Measurements from ENCODE around the gene GP1BB. TPM values are rescaled to one million over a fixed set of nuclear protein-coding genes. Genes with fewer than 3 reads are reported as not detected.

Gene GP1BB
- total RNA-seq, 1 experiment from 2014 or later, result 4.3 TPM

DNA sequence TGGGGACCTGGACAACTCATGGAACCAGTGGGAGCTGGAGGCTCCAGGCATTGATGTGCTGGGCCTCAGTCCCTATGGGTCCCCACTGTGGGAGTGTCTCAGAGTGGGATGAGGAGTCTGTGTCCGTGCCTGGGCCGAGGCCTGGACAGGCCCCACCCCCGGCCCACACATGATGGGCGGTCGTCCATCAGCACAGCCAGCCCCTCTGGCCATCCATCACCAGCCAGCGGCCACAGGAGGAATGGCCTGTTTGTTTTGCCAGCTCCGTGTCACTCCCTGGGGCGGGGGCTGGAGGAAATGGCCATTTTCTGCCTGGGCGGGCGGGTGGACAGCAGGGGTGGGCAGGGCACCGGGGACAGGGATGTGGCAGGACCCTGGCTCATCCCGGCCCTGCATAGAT is 24.2 kb downstream of the GP1BB start:
- Mint-ChIP-seq H3K27me3 (ENCODE audit: low read depth) (peaks cover 9% of the 10 kb centered on the region), H3K9me3 (no peaks in the 10 kb centered on the region), H3K27ac (no peak overlapping the region), H3K4me1 (0 out of 2 replicates have a peak, but pooled peaks cover 2% of the 10 kb centered on the region), H3K4me3 (no peak overlapping the region), H3K36me3 (no peaks in the 10 kb centered on the region)
- ATAC-seq (no peak), DNase-seq (ENCODE audit: low spot score) (no peak)
- POLR2A ChIA-PET, result no interaction called here
- TF ChIP-seq ZNF232 (CRISPR knock-in tag; IDR thresholded peaks at IDR 0.05) (no peak), EMX1 (CRISPR knock-in tag; IDR thresholded peaks at IDR 0.05) (no peak), GABPB1 (CRISPR knock-in tag; IDR thresholded peaks at IDR 0.05) (no peak), CREM (CRISPR knock-in tag; IDR thresholded peaks at IDR 0.05) (no peak), SP1 (CRISPR knock-in tag; conservative IDR thresholded peaks at IDR 0.05) (no peak), NFATC4 (CRISPR knock-in tag; IDR thresholded peaks at IDR 0.05) (no peak), ZNF423 (CRISPR knock-in tag; IDR thresholded peaks at IDR 0.05) (no peak), CREB1 (CRISPR knock-in tag; IDR thresholded peaks at IDR 0.05) (no peak)
- TF ChIP-seq, protein P1, sequence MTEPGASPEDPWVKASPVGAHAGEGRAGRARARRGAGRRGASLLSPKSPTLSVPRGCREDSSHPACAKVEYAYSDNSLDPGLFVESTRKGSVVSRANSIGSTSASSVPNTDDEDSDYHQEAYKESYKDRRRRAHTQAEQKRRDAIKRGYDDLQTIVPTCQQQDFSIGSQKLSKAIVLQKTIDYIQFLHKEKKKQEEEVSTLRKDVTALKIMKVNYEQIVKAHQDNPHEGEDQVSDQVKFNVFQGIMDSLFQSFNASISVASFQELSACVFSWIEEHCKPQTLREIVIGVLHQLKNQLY (CRISPR knock-in tag; IDR thresholded peaks at IDR 0.05), result no peak
- TF ChIP-seq, protein P2, sequence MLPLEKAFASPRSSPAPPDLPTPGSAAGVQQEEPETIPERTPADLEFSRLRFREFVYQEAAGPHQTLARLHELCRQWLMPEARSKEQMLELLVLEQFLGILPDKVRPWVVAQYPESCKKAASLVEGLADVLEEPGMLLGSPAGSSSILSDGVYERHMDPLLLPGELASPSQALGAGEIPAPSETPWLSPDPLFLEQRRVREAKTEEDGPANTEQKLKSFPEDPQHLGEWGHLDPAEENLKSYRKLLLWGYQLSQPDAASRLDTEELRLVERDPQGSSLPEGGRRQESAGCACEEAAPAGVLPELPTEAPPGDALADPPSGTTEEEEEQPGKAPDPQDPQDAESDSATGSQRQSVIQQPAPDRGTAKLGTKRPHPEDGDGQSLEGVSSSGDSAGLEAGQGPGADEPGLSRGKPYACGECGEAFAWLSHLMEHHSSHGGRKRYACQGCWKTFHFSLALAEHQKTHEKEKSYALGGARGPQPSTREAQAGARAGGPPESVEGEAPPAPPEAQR (CRISPR knock-in tag; IDR thresholded peaks at IDR 0.05), result no peak
- TF ChIP-seq, protein P3, sequence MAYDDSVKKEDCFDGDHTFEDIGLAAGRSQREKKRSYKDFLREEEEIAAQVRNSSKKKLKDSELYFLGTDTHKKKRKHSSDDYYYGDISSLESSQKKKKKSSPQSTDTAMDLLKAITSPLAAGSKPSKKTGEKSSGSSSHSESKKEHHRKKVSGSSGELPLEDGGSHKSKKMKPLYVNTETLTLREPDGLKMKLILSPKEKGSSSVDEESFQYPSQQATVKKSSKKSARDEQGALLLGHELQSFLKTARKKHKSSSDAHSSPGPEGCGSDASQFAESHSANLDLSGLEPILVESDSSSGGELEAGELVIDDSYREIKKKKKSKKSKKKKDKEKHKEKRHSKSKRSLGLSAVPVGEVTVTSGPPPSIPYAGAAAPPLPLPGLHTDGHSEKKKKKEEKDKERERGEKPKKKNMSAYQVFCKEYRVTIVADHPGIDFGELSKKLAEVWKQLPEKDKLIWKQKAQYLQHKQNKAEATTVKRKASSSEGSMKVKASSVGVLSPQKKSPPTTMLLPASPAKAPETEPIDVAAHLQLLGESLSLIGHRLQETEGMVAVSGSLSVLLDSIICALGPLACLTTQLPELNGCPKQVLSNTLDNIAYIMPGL (CRISPR knock-in tag; IDR thresholded peaks at IDR 0.05), result no peak
- TF ChIP-seq, protein P4, sequence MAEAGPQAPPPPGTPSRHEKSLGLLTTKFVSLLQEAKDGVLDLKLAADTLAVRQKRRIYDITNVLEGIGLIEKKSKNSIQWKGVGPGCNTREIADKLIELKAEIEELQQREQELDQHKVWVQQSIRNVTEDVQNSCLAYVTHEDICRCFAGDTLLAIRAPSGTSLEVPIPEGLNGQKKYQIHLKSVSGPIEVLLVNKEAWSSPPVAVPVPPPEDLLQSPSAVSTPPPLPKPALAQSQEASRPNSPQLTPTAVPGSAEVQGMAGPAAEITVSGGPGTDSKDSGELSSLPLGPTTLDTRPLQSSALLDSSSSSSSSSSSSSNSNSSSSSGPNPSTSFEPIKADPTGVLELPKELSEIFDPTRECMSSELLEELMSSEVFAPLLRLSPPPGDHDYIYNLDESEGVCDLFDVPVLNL (CRISPR knock-in tag; IDR thresholded peaks at IDR 0.05; ENCODE audit: borderline replicate concordance, low read depth), result no peak
- TF ChIP-seq, protein P5, sequence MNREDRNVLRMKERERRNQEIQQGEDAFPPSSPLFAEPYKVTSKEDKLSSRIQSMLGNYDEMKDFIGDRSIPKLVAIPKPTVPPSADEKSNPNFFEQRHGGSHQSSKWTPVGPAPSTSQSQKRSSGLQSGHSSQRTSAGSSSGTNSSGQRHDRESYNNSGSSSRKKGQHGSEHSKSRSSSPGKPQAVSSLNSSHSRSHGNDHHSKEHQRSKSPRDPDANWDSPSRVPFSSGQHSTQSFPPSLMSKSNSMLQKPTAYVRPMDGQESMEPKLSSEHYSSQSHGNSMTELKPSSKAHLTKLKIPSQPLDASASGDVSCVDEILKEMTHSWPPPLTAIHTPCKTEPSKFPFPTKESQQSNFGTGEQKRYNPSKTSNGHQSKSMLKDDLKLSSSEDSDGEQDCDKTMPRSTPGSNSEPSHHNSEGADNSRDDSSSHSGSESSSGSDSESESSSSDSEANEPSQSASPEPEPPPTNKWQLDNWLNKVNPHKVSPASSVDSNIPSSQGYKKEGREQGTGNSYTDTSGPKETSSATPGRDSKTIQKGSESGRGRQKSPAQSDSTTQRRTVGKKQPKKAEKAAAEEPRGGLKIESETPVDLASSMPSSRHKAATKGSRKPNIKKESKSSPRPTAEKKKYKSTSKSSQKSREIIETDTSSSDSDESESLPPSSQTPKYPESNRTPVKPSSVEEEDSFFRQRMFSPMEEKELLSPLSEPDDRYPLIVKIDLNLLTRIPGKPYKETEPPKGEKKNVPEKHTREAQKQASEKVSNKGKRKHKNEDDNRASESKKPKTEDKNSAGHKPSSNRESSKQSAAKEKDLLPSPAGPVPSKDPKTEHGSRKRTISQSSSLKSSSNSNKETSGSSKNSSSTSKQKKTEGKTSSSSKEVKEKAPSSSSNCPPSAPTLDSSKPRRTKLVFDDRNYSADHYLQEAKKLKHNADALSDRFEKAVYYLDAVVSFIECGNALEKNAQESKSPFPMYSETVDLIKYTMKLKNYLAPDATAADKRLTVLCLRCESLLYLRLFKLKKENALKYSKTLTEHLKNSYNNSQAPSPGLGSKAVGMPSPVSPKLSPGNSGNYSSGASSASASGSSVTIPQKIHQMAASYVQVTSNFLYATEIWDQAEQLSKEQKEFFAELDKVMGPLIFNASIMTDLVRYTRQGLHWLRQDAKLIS (CRISPR knock-in tag; IDR thresholded peaks at IDR 0.05; ENCODE audit: borderline replicate concordance), result no peak
- CTCF ChIA-PET, result interaction anchor here (1.4 to 4.4 kb wide), 3 partner anchors 9 to 24 kb away, joined by 5 to 42 read pairs (median 14); partner anchors contain the start of gene GP1BB

DNA sequence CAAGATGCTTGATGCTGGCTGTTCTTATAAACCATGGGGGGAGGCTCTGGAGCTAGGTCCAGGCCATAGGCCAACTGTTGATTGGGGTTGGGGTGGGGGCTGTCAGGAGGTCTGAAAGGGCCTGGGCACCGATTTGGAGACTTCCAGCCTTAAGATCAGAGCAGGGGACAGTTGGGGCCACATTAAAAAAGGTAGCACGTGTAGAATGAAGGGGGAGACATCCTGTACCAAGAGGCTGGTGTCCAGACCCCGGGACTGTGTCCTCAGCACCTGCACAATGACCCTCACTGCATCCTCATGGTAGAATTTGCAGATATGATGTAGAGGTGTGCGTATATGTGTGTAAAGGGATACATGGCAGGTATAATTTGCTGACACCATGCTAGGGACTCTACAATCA is 24.8 kb downstream of the GP1BB start:
- no peaks in the 10 kb centered on the region for H3K9me3 Mint-ChIP-seq
- POLR2A ChIA-PET, result no interaction called here
- peaks cover 15% of the 10 kb centered on the region for H3K27me3 Mint-ChIP-seq (ENCODE audit: low read depth)
- H3K36me3 Mint-ChIP-seq, result no peaks in the 10 kb centered on the region
- ATAC-seq, result no peak
- CTCF ChIA-PET, result interaction anchor here (0.8 to 1.6 kb wide), 3 partner anchors 18 to 28 kb away, joined by 3 to 10 read pairs (median 4); no protein-coding TSS in a partner anchor
- 0 out of 2 replicates have a peak, but pooled peaks cover 2% of the 10 kb centered on the region for H3K4me1 Mint-ChIP-seq
- no peak overlapping the region for H3K4me3 Mint-ChIP-seq
- H3K27ac Mint-ChIP-seq, result no peak overlapping the region
- no peak for DNase-seq (ENCODE audit: low spot score)
- no peak for TF ChIP-seq FOXJ3 (CRISPR knock-in tag; IDR thresholded peaks at IDR 0.05; ENCODE audit: borderline replicate concordance)
- TF ChIP-seq, protein P6, sequence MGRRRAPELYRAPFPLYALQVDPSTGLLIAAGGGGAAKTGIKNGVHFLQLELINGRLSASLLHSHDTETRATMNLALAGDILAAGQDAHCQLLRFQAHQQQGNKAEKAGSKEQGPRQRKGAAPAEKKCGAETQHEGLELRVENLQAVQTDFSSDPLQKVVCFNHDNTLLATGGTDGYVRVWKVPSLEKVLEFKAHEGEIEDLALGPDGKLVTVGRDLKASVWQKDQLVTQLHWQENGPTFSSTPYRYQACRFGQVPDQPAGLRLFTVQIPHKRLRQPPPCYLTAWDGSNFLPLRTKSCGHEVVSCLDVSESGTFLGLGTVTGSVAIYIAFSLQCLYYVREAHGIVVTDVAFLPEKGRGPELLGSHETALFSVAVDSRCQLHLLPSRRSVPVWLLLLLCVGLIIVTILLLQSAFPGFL (CRISPR knock-in tag; IDR thresholded peaks at IDR 0.05; ENCODE audit: borderline replicate concordance), result no peak
- TF ChIP-seq, protein P7, sequence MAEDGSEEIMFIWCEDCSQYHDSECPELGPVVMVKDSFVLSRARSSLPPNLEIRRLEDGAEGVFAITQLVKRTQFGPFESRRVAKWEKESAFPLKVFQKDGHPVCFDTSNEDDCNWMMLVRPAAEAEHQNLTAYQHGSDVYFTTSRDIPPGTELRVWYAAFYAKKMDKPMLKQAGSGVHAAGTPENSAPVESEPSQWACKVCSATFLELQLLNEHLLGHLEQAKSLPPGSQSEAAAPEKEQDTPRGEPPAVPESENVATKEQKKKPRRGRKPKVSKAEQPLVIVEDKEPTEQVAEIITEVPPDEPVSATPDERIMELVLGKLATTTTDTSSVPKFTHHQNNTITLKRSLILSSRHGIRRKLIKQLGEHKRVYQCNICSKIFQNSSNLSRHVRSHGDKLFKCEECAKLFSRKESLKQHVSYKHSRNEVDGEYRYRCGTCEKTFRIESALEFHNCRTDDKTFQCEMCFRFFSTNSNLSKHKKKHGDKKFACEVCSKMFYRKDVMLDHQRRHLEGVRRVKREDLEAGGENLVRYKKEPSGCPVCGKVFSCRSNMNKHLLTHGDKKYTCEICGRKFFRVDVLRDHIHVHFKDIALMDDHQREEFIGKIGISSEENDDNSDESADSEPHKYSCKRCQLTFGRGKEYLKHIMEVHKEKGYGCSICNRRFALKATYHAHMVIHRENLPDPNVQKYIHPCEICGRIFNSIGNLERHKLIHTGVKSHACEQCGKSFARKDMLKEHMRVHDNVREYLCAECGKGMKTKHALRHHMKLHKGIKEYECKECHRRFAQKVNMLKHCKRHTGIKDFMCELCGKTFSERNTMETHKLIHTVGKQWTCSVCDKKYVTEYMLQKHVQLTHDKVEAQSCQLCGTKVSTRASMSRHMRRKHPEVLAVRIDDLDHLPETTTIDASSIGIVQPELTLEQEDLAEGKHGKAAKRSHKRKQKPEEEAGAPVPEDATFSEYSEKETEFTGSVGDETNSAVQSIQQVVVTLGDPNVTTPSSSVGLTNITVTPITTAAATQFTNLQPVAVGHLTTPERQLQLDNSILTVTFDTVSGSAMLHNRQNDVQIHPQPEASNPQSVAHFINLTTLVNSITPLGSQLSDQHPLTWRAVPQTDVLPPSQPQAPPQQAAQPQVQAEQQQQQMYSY (CRISPR knock-in tag; IDR thresholded peaks at IDR 0.05), result no peak
- TF ChIP-seq ETV6 (CRISPR knock-in tag; IDR thresholded peaks at IDR 0.05), result no peak
- no peak for TF ChIP-seq ZNF396 (CRISPR knock-in tag; IDR thresholded peaks at IDR 0.05; ENCODE audit: borderline replicate concordance)
- TF ChIP-seq FOXK1 (CRISPR knock-in tag; IDR thresholded peaks at IDR 0.05), result no peak
- no peak for TF ChIP-seq SMAD4 (CRISPR knock-in tag; IDR thresholded peaks at IDR 0.05)
- TF ChIP-seq CREM (CRISPR knock-in tag; IDR thresholded peaks at IDR 0.05), result no peak
- TF ChIP-seq, protein P8, sequence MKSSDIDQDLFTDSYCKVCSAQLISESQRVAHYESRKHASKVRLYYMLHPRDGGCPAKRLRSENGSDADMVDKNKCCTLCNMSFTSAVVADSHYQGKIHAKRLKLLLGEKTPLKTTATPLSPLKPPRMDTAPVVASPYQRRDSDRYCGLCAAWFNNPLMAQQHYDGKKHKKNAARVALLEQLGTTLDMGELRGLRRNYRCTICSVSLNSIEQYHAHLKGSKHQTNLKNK (CRISPR knock-in tag; IDR thresholded peaks at IDR 0.05), result no peak
- TF ChIP-seq MXD4 (CRISPR knock-in tag; IDR thresholded peaks at IDR 0.05; ENCODE audit: borderline replicate concordance), result no peak

Measured in WTC11 (cell line).